GM12874 (cell line): ENCODE measurements around the gene CLK1.

Experiments
- CTCF ChIP-seq: IDR thresholded peaks from 2 replicates; pipeline ENCODE4 v1.5.1; 2011; ENCODE audit warnings: low read depth, mild to moderate bottlenecking, control low read depth, low read length, moderate library complexity; ENCODE audit not compliant: insufficient read depth

CLK1 gene

GRCh38 chr2:200888704-200889625 is 24.5 kb upstream of the CLK1 start, which contains the start of the genes NIF3L1 and PPIL3:
NIF3L1 (plus strand) TSS chr2:200889371; CDS start chr2:200891944, 2,573 bp downstream.
PPIL3 (minus strand) TSS chr2:200889077; CDS start chr2:200887615, 1,462 bp downstream.
- no peak for TF ChIP-seq CTCF

GRCh38 chr2:200878289-200878880 is 13.9 kb upstream of the CLK1 start:
- TF ChIP-seq CTCF: no peak

GRCh38 chr2:200877443-200877842 is 13.0 kb upstream of the CLK1 start:
- TF ChIP-seq CTCF: no peak

GRCh38 chr2:200873560-200873959 is 9.1 kb upstream of the CLK1 start:
- no peak for TF ChIP-seq CTCF

GRCh38 chr2:200871151-200871550 is 6.7 kb upstream of the CLK1 start:
- no peak for TF ChIP-seq CTCF

GRCh38 chr2:200869014-200869413 is 4.6 kb upstream of the CLK1 start:
- no peak for TF ChIP-seq CTCF

- no peak for TF ChIP-seq CTCF
These were observed 679 bp downstream of the CLK1 start for GRCh38 chr2:200863782-200864175.
